CD14-positive monocyte (primary cell): ENCODE measurements around the gene GALT. TPM values are rescaled to one million over a fixed set of nuclear protein-coding genes. Genes with fewer than 3 reads are reported as not detected.

Experiments used
- DNase-seq, 3 donors: peaks; one replicate each; pipeline ENCODE4 v3.0.0-alpha.2; 2011 to 2022
- H2AFZ ChIP-seq: 2 replicates; pipeline ENCODE4 v1.6.0; 2012; ENCODE audit warnings: mild to moderate bottlenecking, low read depth, low read length, inconsistent platforms; ENCODE audit not compliant: insufficient read depth, poor library complexity, severe bottlenecking
- H3K27ac ChIP-seq, 2 donors: 1 replicate in 1 of 2; 2 replicates in 1 of 2; pipeline ENCODE4 v1.5.1; 2012 to 2013; ENCODE audit warnings: low read length in 2 of 2, control low read depth in 1 of 2, inconsistent platforms in 1 of 2, low read depth in 1 of 2, mild to moderate bottlenecking in 1 of 2
- H3K27me3 ChIP-seq, 2 donors: one replicate each; pipeline versions ENCODE4 v1.6.0 to v1.6.1; 2011 to 2013; ENCODE audit warnings: low read length in 2 of 2; ENCODE audit not compliant: control insufficient read depth in 2 of 2, insufficient read depth in 2 of 2
- H3K36me3 ChIP-seq, 2 donors: replicated peaks in 1 of 2; 1 replicate in 1 of 2; 2 replicates in 1 of 2; pipeline versions ENCODE4 v1.5.1 to v1.6.1; 2012 to 2013; ENCODE audit warnings: low read length in 2 of 2, control low read depth in 1 of 2, inconsistent platforms in 1 of 2, mild to moderate bottlenecking in 1 of 2; ENCODE audit not compliant: insufficient read depth in 2 of 2, control insufficient read depth in 1 of 2
- H3K4me1 ChIP-seq, 2 donors: 1 replicate in 1 of 2; 2 replicates in 1 of 2; pipeline versions ENCODE4 v1.5.1 to v1.6.1; 2012 to 2013; ENCODE audit warnings: low read length in 2 of 2, control low read depth in 1 of 2, inconsistent platforms in 1 of 2, mild to moderate bottlenecking in 1 of 2, moderate library complexity in 1 of 2; ENCODE audit not compliant: insufficient read depth in 2 of 2, control insufficient read depth in 1 of 2
- H3K4me2 ChIP-seq: replicated peaks from 2 replicates; pipeline ENCODE3; 2012; ENCODE audit warnings: low read length, moderate library complexity, mild to moderate bottlenecking; ENCODE audit not compliant: poor library complexity, severe bottlenecking; ENCODE audit errors: extremely low read depth
- H3K4me3 ChIP-seq, 3 experiments: fragments of 200-600 bp in 1 of 3; sonication (generic) in 1 of 3; replicated peaks in 1 of 3; 1 replicate in 2 of 3; 2 replicates in 1 of 3; pipeline ENCODE4 v1.5.1; 2011 to 2013; ENCODE audit warnings: low read length in 3 of 3, mild to moderate bottlenecking in 3 of 3, control low read depth in 2 of 3, low read depth in 2 of 3, inconsistent platforms in 1 of 3, moderate library complexity in 1 of 3
- H3K79me2 ChIP-seq: 2 replicates; pipeline ENCODE4 v1.6.0; 2012; ENCODE audit warnings: mild to moderate bottlenecking, control low read depth, inconsistent platforms, low read length, moderate library complexity; ENCODE audit not compliant: insufficient read depth
- H3K9ac ChIP-seq: 2 replicates; pipeline ENCODE4 v1.6.0; 2017; ENCODE audit warnings: low read length, mild to moderate bottlenecking; ENCODE audit not compliant: insufficient read depth, poor library complexity, severe bottlenecking
- H3K9me3 ChIP-seq, 2 donors: replicated peaks in 1 of 2; 1 replicate in 1 of 2; 2 replicates in 1 of 2; pipeline versions ENCODE4 v1.5.1 to v1.6.1; 2012 to 2013; ENCODE audit warnings: low read length in 2 of 2, control low read depth in 1 of 2; ENCODE audit not compliant: control insufficient read depth in 1 of 2, insufficient read depth in 1 of 2
- H4K20me1 ChIP-seq: 2 replicates; pipeline ENCODE4 v1.6.0; 2012; ENCODE audit warnings: mild to moderate bottlenecking, low read length, control low read depth, moderate library complexity; ENCODE audit not compliant: insufficient read depth
- H3K27ac Mint-ChIP-seq, 7 donors: one replicate each; pipeline ENCODE4 v1.8.0; 2020; ENCODE audit warnings: mild to moderate bottlenecking in 7 of 7, mixed read lengths in 7 of 7, moderate library complexity in 6 of 7, inconsistent platforms in 2 of 7
- H3K27me3 Mint-ChIP-seq, 3 donors: one replicate each; pipeline ENCODE4 v1.8.0; 2021 to 2022; ENCODE audit warnings: low read depth in 3 of 3, mild to moderate bottlenecking in 3 of 3, mixed read lengths in 3 of 3, moderate library complexity in 3 of 3, inconsistent platforms in 1 of 3
- H3K36me3 Mint-ChIP-seq, 2 donors: one replicate each; pipeline ENCODE4 v1.8.0; 2020; ENCODE audit warnings: mixed read lengths in 2 of 2, inconsistent platforms in 1 of 2, mild to moderate bottlenecking in 1 of 2
- H3K4me1 Mint-ChIP-seq: one replicate; pipeline ENCODE4 v1.8.0; 2020; ENCODE audit warnings: mild to moderate bottlenecking, mixed read lengths
- H3K4me3 Mint-ChIP-seq, 2 donors: one replicate each; pipeline ENCODE4 v1.8.0; 2020; ENCODE audit warnings: mild to moderate bottlenecking in 2 of 2, mixed read lengths in 2 of 2, moderate library complexity in 1 of 2
- H3K9me3 Mint-ChIP-seq, 7 donors: one replicate each; pipeline ENCODE4 v1.8.0; 2020 to 2022; ENCODE audit warnings: mixed read lengths in 7 of 7, mild to moderate bottlenecking in 6 of 7, moderate library complexity in 6 of 7, inconsistent platforms in 2 of 7
- WGBS: methylation state at CpG from one replicate; pipeline ENCODE4 v1.1.5; 2013; ENCODE audit warnings: missing lambda C conversion rate; ENCODE audit not compliant: insufficient coverage; 5-methylcytosine and 5-hydroxymethylcytosine counted together
- intact Hi-C, 2 donors: fragments of 100-400 bp; cut with micrococcal nuclease; formaldehyde crosslinking; loops; one replicate each; pipeline versions ENCODE4 v1.15.0 to v1.15.1; 2023
- polyA plus RNA-seq, 3 donors: library from polyadenylated mRNA; depleted of rRNA in 1 of 3; unstranded in 2 of 3; stranded (reverse) in 1 of 3; fragments of 300-500 nt in 2 of 3; fragments of >200 nt in 1 of 3; fragmentation: Illumina TruSeq in 2 of 3; gene quantifications; 1 replicate in 2 of 3; 2 replicates in 1 of 3; pipeline ENCODE4 v1.2.3, GENCODE V29; 2012 to 2021
- TF ChIP-seq, protein P1 (sequence below): fragments of 200-600 bp; IDR thresholded peaks from one replicate; pipeline ENCODE4 v1.8.0; 2022; ENCODE audit warnings: antibody characterized with exemption, mild to moderate bottlenecking

GALT gene
- polyA plus RNA-seq, 3 donors: 25.6 to 103 (median 26.9) TPM

DNA sequence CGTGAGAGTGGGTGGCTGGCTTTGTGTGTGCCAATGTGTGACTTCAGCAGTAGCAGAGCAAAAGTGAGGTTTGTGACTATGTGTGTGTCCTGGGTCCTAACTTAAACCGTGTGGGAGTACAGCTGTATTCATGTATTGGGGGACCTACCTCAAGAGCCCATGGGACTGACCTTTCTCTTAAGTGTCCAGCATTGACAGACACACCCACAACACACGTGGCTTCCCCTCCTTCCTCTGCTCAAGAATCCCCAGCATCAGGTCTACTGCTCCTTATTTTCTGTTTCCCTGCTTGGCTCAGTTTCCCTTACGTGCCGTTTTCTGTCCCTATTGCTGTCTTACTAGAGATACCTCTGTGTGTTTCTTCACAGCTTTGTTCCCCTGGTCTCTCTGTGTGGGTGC, 6.1 kb downstream of the GALT start:
- peaks cover 10 to 14% of the 10 kb centered on the region in 2 donors for H3K4me1 ChIP-seq
- no peaks in the 10 kb centered on the region for H3K9me3 ChIP-seq
- no peak overlapping the region for H3K27ac ChIP-seq
- intact Hi-C loops: no loop called here
- DNase-seq: no peak
- no peak overlapping the region for H3K9ac ChIP-seq
- H3K4me3 Mint-ChIP-seq: peak overlapping the region; percentile 54 to 72
- H3K27me3 ChIP-seq: no peaks in the 10 kb centered on the region
- H2AFZ ChIP-seq: no peak overlapping the region
- 65% methylated on average over 3 of the region's 5 CpGs for WGBS
- peaks cover 18 to 30% of the 10 kb centered on the region in 2 donors for H3K36me3 ChIP-seq
- H3K4me2 ChIP-seq: peak overlapping the region; percentile 46
- H3K4me1 Mint-ChIP-seq: peaks cover 31% of the 10 kb centered on the region
- H3K79me2 ChIP-seq: no peaks in the 10 kb centered on the region
- H4K20me1 ChIP-seq: peaks cover 7% of the 10 kb centered on the region
- H3K36me3 Mint-ChIP-seq: peaks cover 34 to 44% of the 10 kb centered on the region in 2 donors
- TF ChIP-seq, protein P1, sequence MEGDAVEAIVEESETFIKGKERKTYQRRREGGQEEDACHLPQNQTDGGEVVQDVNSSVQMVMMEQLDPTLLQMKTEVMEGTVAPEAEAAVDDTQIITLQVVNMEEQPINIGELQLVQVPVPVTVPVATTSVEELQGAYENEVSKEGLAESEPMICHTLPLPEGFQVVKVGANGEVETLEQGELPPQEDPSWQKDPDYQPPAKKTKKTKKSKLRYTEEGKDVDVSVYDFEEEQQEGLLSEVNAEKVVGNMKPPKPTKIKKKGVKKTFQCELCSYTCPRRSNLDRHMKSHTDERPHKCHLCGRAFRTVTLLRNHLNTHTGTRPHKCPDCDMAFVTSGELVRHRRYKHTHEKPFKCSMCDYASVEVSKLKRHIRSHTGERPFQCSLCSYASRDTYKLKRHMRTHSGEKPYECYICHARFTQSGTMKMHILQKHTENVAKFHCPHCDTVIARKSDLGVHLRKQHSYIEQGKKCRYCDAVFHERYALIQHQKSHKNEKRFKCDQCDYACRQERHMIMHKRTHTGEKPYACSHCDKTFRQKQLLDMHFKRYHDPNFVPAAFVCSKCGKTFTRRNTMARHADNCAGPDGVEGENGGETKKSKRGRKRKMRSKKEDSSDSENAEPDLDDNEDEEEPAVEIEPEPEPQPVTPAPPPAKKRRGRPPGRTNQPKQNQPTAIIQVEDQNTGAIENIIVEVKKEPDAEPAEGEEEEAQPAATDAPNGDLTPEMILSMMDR: no peak
- no peak overlapping the region for H3K4me3 ChIP-seq
- peak overlapping the region in 2 of 7 donors; percentile 1 to 26 for H3K27ac Mint-ChIP-seq
- H3K9me3 Mint-ChIP-seq: peaks cover 0 to 4% (median 0%) of the 10 kb centered on the region in 7 donors
- H3K27me3 Mint-ChIP-seq: peaks cover 8 to 14% (median 8%) of the 10 kb centered on the region in 3 donors

GRCh38 chr9:34653151-34654072, 6.9 kb downstream of the GALT start:
- Histone ChIP-seq H3K4me3 (no peak overlapping the region), H3K79me2 (no peaks in the 10 kb centered on the region), H3K9me3 (no peaks in the 10 kb centered on the region), H3K27ac (no peak overlapping the region), H2AFZ (no peak overlapping the region), H3K9ac (no peak overlapping the region), H3K4me1 (peaks cover 5 to 10% of the 10 kb centered on the region in 2 donors), H4K20me1 (no peaks in the 10 kb centered on the region), H3K4me2 (no peak overlapping the region), H3K36me3 (peaks cover 16 to 26% of the 10 kb centered on the region in 2 donors), H3K27me3 (no peaks in the 10 kb centered on the region)
- 79% methylated on average over 8 of the region's 11 CpGs for WGBS
- TF ChIP-seq, protein P1: no peak
- intact Hi-C loops: no loop called here
- H3K4me1 Mint-ChIP-seq: peaks cover 25% of the 10 kb centered on the region
- peaks cover 0 to 4% (median 0%) of the 10 kb centered on the region in 7 donors for H3K9me3 Mint-ChIP-seq
- peak overlapping the region in 2 of 7 donors; percentile 26 to 34 for H3K27ac Mint-ChIP-seq
- H3K4me3 Mint-ChIP-seq: no peak overlapping the region
- peaks cover 8 to 14% (median 8%) of the 10 kb centered on the region in 3 donors for H3K27me3 Mint-ChIP-seq
- DNase-seq: no peak
- peaks cover 28 to 36% of the 10 kb centered on the region in 2 donors for H3K36me3 Mint-ChIP-seq
